HG02571 (cell line): ENCODE measurements around the gene NMNAT2.

Source experiments
- ATAC-seq: cut with Tn5 transposase; IDR thresholded peaks from one replicate; pipeline ENCODE4 v1.9.1; 2021; ENCODE audit warnings: mild to moderate bottlenecking, moderate library complexity; ENCODE audit not compliant: unreplicated experiment

The NMNAT2 gene

DNA sequence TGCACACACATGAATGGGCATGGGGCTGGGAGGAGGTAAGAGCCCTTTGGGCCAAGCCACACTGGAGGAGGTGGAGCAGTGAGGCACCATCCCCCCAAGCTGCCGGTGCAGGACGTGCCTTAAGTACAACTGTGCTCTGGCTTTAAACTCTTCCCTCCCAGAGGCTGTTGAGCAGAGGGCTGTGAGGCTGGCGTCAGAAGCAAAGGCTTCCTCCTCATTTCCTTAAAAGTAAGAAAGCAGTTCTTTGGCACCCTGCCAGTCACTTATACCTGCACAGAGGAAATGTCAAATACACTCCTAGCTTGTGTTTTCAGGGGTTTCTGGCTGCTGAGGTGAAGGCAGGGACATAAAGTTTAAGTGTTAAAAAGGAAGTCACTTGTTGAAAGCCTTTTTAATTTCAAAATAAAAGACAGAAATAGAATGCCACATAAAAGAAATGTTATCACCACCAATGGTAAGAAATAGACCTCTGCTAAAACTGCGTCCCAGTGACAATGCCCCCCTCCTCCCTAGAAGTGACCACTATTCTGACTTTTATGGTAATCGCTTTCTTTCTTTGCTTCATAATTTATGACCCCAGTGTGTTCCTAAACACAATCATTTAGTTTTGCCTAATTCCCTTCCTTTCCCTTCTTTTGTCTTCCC lies 199.1 kb downstream of the NMNAT2 start:
- ATAC-seq = no peak

- ATAC-seq = no peak
Measured at GRCh38 chr1:183218027-183218618, 200.1 kb downstream of the NMNAT2 start.

DNA sequence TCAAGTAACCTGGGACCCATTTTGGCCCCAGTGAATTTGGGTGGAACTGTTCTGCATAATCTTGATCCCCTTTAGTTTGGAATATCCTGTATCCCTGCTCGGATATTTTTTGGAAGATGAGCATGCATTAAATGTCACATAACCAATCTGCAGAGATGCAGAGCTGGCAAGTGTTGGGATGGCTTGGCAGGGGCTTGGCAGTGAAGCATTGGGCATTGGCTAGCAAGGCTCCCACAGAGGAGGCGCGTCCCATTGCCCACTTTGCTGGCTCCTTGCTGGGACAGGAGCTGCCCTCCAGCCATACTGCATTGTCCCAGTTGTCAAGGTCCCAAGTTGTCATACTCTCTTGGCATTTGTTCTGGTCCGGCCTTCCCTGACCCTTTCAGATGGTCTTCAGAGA lies 202.2 kb downstream of the NMNAT2 start:
- no peak for ATAC-seq

DNA sequence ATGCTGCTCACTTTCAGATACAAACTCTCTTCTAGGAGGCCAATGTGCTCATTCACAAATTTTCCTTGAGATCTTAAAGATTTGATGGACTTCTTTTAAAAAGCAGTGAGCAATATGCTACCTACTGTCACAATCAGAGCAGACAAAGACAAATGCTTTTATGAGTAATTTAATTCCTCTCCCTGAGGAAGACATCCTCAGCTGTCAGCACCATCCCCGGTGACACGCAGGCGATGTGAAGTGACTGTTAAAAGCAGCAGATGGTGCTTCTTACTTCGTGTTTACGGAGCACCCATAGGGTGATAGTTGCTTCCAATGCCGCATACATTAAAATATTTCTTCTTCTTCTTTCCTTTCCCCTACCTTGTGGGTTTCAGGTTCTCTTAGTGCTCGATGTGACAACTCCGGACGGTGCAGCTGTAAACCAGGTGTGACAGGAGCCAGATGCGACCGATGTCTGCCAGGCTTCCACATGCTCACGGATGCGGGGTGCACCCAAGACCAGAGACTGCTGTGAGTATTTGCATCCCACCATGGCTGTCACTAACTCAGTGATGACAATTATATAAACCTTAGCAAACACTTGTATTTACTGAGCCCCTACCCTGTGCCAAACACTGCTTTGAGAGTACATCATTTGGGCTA lies 203.0 kb downstream of the NMNAT2 start:
- ATAC-seq = no peak

DNA sequence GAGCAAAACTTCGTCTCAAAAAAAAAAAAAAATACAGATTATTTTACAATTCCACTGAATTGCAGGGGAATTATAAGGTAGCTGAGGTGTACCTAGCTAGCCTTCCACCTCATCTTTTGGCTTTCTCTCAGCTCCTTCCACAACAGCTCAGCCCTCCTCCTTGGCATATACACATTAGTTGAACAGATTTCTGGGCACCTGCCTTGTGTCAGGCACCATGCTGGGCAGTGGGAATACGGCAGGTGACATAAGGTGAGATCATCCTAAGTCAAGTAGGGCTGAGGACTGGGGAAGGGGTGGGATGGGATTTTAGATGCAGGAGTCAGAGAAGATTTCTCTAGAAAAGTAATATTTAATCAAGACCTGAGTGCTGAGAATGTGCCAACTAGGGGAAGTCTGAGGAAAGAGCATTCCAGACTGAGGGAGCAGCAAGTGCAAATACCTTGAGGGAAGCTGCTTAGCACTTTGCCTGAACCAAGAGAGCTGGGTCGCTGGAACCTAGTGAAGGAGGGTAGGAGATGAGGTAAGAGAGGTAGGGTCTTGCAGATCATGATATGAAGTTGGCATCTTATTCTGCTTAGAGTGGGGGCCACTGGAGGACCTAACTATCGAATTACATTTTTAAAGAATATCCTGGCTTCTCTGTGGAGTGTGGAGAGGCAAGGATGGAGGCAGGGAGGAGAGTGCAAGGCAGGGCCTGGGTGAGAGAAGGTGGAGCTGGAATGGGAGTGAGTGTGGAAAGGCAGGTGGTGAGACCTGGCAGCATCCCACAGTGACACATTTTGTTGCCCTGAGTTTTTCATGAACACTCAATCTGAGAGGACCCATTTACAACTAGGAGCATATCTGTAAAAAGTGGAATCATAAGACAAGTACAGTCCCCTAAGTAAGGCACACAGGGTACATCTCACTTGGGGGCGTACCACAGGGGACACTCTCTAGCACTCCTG lies 203.9 kb downstream of the NMNAT2 start:
- no peak for ATAC-seq

DNA sequence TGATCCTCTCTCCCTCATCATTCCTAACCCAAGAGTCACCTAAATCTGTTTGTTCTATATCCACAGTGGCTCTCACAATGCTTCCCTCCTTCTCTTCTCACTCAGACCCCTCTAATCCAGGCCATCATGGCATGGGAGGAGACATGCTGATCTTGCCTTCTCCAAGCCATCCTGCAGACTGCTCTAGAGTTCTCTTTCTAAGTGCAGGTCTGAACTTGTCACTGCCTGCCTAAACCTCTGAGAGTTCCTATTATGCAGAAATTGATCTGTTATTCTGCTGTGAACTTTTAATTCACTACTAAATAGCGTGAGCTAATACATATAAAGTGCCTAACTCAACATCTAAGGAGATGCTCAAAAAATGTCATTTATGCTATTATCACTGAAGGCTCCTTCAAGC lies 205.3 kb downstream of the NMNAT2 start:
- ATAC-seq = no peak

GRCh38 chr1:183210681-183211080 lies 207.5 kb downstream of the NMNAT2 start:
- ATAC-seq = no peak

DNA sequence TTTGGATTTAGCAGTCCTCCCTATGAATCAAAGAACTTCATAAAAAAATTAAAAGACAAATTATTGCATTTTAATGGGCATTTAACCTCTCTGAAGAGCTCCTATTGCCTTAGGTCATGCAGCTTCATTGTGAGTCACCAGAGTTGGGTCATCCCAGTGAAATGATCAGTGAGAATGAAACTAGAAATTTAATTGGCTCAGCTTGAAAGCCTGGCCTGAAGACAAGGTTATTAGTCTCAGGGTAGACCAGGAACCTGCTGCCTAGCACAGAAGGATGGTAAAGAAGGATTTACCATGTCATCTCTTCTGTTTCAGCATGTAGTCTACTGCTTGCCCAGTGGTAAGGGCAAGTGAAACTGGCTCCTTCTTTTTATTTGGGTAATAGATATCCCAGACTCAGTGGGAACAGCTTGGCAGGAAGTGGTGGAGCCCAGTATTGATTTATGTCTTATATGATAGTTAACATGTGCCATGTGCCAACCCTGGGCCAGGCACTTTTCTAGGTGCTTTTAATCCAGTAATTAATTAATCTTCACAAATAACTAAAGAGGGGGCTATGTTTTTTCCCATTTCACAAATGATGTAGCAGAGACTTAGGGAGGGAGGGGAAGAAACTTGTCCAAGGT lies 208.5 kb downstream of the NMNAT2 start:
- no peak for ATAC-seq

- no peak for ATAC-seq
Measured at GRCh38 chr1:183206538-183207122, 211.6 kb downstream of the NMNAT2 start.

GRCh38 chr1:183205196-183205781 lies 212.9 kb downstream of the NMNAT2 start:
- no peak for ATAC-seq

DNA sequence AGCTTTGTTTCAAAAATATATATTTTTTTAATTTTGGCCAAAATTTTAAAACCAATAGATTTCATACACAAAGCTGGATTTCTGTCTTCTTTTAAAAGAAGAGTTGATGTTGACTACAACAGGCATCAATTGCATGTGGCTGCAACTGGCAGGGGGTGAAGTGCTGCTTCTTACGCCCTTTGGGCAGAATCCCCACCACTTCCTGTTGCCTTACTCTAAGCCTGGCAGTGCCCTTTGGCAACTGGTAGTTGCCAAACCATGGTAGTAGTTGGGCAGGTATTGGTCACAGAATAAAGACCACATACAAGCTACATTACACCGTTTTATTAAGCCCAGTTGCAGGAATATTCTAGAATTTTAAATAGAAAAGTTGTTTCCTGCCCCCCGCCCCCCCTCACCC lies 215.1 kb downstream of the NMNAT2 start:
- no peak for ATAC-seq

DNA sequence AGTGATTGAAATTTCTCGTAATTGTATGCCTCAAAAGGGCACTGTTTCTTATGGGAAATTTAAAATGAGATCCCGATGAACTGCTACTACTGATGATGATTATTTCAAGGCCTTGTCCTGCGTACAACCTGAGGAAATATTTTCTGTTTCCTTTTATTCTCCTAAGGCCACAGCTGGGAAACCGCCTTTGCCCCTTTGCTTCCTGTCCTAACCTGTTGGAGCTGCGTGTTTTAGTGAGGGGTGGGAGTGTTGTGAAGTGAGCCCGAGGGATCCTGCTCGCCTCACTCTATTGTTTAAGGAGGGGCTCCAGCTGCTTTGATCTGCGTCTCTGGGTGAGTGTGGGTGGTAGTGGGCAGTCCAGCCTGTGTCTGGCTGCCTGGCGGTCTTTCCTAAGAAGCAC lies 217.7 kb downstream of the NMNAT2 start:
- no peak for ATAC-seq

GRCh38 chr1:183199304-183199703 lies 218.9 kb downstream of the NMNAT2 start:
- no peak for ATAC-seq

DNA sequence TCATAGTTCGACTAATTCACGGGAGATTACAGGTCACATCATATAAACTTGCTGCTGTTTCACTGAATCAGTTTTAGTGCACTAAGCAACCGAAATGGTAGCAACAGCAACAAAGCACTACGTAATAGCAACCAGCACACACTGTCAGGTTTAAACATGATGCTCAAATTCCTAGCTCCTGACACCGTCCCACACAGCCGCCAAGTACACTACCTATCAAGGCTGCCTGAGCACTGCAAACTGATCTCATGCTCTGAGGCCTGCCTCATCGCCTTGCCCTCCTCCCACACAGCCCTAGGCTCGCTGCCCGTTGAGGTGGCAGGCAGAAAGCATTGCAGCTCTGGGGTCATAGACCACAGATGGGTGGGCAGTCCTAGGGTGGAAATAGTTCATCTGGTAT lies 219.7 kb downstream of the NMNAT2 start:
- no peak for ATAC-seq
